D341Med (cell line): Measurements from ENCODE around the gene CKM.
"Not testable (repeated sequence)": the region's sequence is repeated elsewhere in the genome, so short reads cannot be mapped to it uniquely, and the experiment has no call there.

Experiments
- DNase-seq: peaks from one replicate; pipeline ENCODE4 v3.0.0; 2012; ENCODE audit warnings: low spot score

Gene CKM

GRCh38 chr19:45290381-45290931, 32.2 kb downstream of the CKM start:
- DNase-seq, result no peak

- no peak for DNase-seq
Measured at GRCh38 chr19:45283443-45284033, 39.1 kb downstream of the CKM start.

- no peak for DNase-seq
Measured at GRCh38 chr19:45280471-45280961, 42.2 kb downstream of the CKM start.

- no peak for DNase-seq
Measured at GRCh38 chr19:45279587-45280192, 43.0 kb downstream of the CKM start.

GRCh38 chr19:45278087-45278486, 44.6 kb downstream of the CKM start:
- DNase-seq, result peak; percentile 82

- peak; percentile 54 for DNase-seq
Measured at GRCh38 chr19:45276284-45276687, 46.4 kb downstream of the CKM start.

- peak; percentile 84 for DNase-seq
Measured at GRCh38 chr19:45275370-45275971, 47.2 kb downstream of the CKM start.

- DNase-seq, result no peak
Measured at GRCh38 chr19:45273521-45273855, 49.2 kb downstream of the CKM start.

- no peak for DNase-seq
Measured at GRCh38 chr19:45271735-45272108, 51.0 kb downstream of the CKM start.

GRCh38 chr19:45271098-45271734, 51.5 kb downstream of the CKM start:
- no peak for DNase-seq

- DNase-seq, result not testable (repeated sequence)
Measured at GRCh38 chr19:45269939-45270338, 52.7 kb downstream of the CKM start.

GRCh38 chr19:45267296-45267695, 55.4 kb downstream of the CKM start:
- no peak for DNase-seq

GRCh38 chr19:45265375-45265774, 57.3 kb downstream of the CKM start:
- no peak for DNase-seq

GRCh38 chr19:45264781-45265317, 57.8 kb downstream of the CKM start:
- no peak for DNase-seq

GRCh38 chr19:45263013-45263412, 59.7 kb downstream of the CKM start:
- no peak for DNase-seq

- DNase-seq, result no peak
Measured at GRCh38 chr19:45262570-45262969, 60.1 kb downstream of the CKM start.

- no peak for DNase-seq
Measured at GRCh38 chr19:45258862-45259261, 63.8 kb downstream of the CKM start.

- no peak for DNase-seq
Measured at GRCh38 chr19:45256836-45257235, 65.8 kb downstream of the CKM start.
